ENCODE measurements around the gene CTIF. TPM values are rescaled to one million over a fixed set of nuclear protein-coding genes. Genes with fewer than 3 reads are reported as not detected.

The CTIF gene
- total RNA-seq, 1 donor from 2014 or later: 67.9 TPM

DNA sequence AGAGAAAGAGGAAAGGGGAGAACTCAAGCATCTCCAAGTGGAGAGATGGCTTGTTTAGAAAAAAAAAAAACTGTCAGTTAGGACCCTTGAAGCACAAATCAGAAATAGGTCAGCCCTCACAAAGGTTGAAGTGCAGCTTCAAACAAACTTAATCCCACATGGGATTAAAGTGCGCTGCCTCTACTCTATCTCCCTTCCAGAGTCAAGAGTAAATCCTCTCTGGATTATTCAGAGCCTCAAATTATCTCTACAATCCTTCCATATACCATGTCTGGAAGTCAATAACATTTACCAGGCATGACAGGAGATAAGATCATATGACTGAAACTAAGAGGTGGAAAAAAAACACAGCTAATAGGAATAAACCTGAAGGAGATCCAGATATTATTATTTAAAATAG is 342.1 kb downstream of the CTIF start:
- TF ChIP-seq, protein P1, sequence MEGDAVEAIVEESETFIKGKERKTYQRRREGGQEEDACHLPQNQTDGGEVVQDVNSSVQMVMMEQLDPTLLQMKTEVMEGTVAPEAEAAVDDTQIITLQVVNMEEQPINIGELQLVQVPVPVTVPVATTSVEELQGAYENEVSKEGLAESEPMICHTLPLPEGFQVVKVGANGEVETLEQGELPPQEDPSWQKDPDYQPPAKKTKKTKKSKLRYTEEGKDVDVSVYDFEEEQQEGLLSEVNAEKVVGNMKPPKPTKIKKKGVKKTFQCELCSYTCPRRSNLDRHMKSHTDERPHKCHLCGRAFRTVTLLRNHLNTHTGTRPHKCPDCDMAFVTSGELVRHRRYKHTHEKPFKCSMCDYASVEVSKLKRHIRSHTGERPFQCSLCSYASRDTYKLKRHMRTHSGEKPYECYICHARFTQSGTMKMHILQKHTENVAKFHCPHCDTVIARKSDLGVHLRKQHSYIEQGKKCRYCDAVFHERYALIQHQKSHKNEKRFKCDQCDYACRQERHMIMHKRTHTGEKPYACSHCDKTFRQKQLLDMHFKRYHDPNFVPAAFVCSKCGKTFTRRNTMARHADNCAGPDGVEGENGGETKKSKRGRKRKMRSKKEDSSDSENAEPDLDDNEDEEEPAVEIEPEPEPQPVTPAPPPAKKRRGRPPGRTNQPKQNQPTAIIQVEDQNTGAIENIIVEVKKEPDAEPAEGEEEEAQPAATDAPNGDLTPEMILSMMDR (IDR thresholded peaks at IDR 0.05; ENCODE audit: unreplicated experiment): no peak
- no peak overlapping the region for H3K27ac Mint-ChIP-seq
- peaks cover 9% of the 10 kb centered on the region for H3K36me3 Mint-ChIP-seq
- H3K4me3 Mint-ChIP-seq: no peak overlapping the region
- H3K9me3 Mint-ChIP-seq: peaks cover 10% of the 10 kb centered on the region
- H3K27me3 Mint-ChIP-seq (ENCODE audit: low read depth): no peaks in the 10 kb centered on the region
- H3K4me1 Mint-ChIP-seq: peaks cover 64% of the 10 kb centered on the region
- DNase-seq (ENCODE audit: low spot score in 2 of 2, unreplicated experiment in 2 of 2): no peak

DNA sequence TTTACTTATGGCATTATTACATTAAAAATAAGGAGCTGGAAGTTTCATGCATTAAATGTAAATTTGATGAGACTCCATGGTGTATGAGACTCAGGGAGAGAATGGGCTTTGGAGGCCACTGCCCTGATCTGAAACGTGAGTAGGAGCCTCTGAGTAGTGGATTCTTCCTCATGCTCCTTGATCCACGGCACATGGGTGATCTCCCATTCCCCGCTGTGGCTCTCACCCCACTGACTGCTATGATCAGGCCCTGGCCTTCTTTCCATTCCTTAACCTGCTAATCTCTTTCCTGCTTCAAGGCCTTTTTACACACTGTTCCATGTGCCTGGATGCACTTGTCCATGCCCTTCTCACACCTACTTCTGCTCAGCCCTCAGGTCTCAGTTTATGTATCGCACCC is 343.5 kb downstream of the CTIF start:
- Mint-ChIP-seq H3K27ac (peak overlapping the region; percentile 28), H3K4me1 (peaks cover 58% of the 10 kb centered on the region), H3K36me3 (peaks cover 9% of the 10 kb centered on the region), H3K9me3 (peaks cover 10% of the 10 kb centered on the region), H3K4me3 (no peak overlapping the region), H3K27me3 (ENCODE audit: low read depth) (no peaks in the 10 kb centered on the region)
- TF ChIP-seq, protein P1 (IDR thresholded peaks at IDR 0.05; ENCODE audit: unreplicated experiment): no peak
- no peak for DNase-seq (ENCODE audit: low spot score in 2 of 2, unreplicated experiment in 2 of 2)

DNA sequence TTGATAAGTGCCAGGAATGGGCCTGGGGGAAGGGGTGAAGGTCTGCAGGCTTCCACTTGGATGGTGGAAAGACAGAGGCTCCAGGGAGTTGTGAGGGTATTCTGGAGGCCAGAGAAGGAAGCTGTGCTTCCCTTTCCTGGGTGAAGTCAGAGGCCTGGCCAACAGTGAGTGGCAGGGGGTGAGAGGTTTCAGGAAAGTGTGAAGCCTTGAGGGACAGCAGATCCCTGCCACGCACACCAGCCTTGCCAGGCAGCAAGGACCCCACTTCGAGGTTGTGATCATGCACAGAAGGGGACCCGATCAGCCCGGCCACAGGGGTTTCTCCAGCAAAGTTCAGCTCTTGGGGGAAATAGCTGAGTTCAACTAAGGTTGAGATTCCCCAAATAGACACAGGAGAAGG is 345.5 kb downstream of the CTIF start:
- Mint-ChIP-seq H3K9me3 (peaks cover 10% of the 10 kb centered on the region), H3K27me3 (ENCODE audit: low read depth) (no peaks in the 10 kb centered on the region), H3K4me1 (peaks cover 56% of the 10 kb centered on the region), H3K4me3 (no peak overlapping the region), H3K36me3 (peaks cover 9% of the 10 kb centered on the region), H3K27ac (peak overlapping the region; percentile 44)
- TF ChIP-seq, protein P1 (IDR thresholded peaks at IDR 0.05; ENCODE audit: unreplicated experiment): no peak
- DNase-seq (ENCODE audit: low spot score in 2 of 2, unreplicated experiment in 2 of 2): no peak

- Mint-ChIP-seq H3K9me3 (peaks cover 10% of the 10 kb centered on the region), H3K4me3 (no peak overlapping the region), H3K36me3 (peaks cover 9% of the 10 kb centered on the region), H3K27ac (peak overlapping the region; percentile 44), H3K4me1 (peaks cover 58% of the 10 kb centered on the region), H3K27me3 (ENCODE audit: low read depth) (no peaks in the 10 kb centered on the region)
- DNase-seq (ENCODE audit: low spot score in 2 of 2, unreplicated experiment in 2 of 2): no peak
- TF ChIP-seq, protein P1 (IDR thresholded peaks at IDR 0.05; ENCODE audit: unreplicated experiment): no peak
Measured at GRCh38 chr18:48884771-48885170, 345.9 kb downstream of the CTIF start.

- Mint-ChIP-seq H3K27me3 (ENCODE audit: low read depth) (no peaks in the 10 kb centered on the region), H3K4me1 (peaks cover 58% of the 10 kb centered on the region), H3K4me3 (no peak overlapping the region), H3K36me3 (peaks cover 5% of the 10 kb centered on the region), H3K9me3 (peaks cover 6% of the 10 kb centered on the region), H3K27ac (peak overlapping the region; percentile 35)
- no peak for DNase-seq (ENCODE audit: low spot score in 2 of 2, unreplicated experiment in 2 of 2)
- TF ChIP-seq, protein P1 (IDR thresholded peaks at IDR 0.05; ENCODE audit: unreplicated experiment): no peak
Measured at GRCh38 chr18:48885266-48885923, 346.6 kb downstream of the CTIF start.

Measured in mesothelial cell of epicardium (in vitro differentiated cells).